ENCODE data around the gene MXRA8.
A peak's percentile ranks its signal among the peaks of the same experiment; 100 is the strongest.

MXRA8 gene

GRCh38 chr1:1333551-1334241 lies 24.7 kb downstream of the MXRA8 start:
- DNase-seq: no peak

- no peak for DNase-seq
Observed at GRCh38 chr1:1332774-1333480, 25.4 kb downstream of the MXRA8 start.

- DNase-seq: no peak
Observed at GRCh38 chr1:1332031-1332755, 26.2 kb downstream of the MXRA8 start.

- DNase-seq: no peak
Observed at GRCh38 chr1:1331068-1331965, 27.0 kb downstream of the MXRA8 start, which contains the start of gene TAS1R3. TSS of gene TAS1R3 (plus strand) at chr1:1331280. CDS start at chr1:1331346, 66 bp downstream.

- DNase-seq: no peak
Observed at GRCh38 chr1:1330366-1331067, 27.8 kb downstream of the MXRA8 start.

GRCh38 chr1:1329304-1330210 lies 28.8 kb downstream of the MXRA8 start:
- no peak for DNase-seq

GRCh38 chr1:1328254-1328653 lies 30.1 kb downstream of the MXRA8 start:
- no peak for DNase-seq

GRCh38 chr1:1327291-1327690 lies 31.1 kb downstream of the MXRA8 start:
- DNase-seq: no peak

- no peak for DNase-seq
Observed at GRCh38 chr1:1326075-1326605, 32.2 kb downstream of the MXRA8 start.

- DNase-seq: no peak
Observed at GRCh38 chr1:1325288-1326074, 32.9 kb downstream of the MXRA8 start.

GRCh38 chr1:1324524-1325287 lies 33.6 kb downstream of the MXRA8 start, which contains the start of the genes CPTP and INTS11:
TSS of gene CPTP (plus strand) at chr1:1324802. CDS start at chr1:1326911, 2,109 bp downstream.
TSS of gene INTS11 (minus strand) at chr1:1324660. CDS start at chr1:1324608, 52 bp downstream.
- DNase-seq: peak; percentile 67

GRCh38 chr1:1324084-1324523 lies 34.3 kb downstream of the MXRA8 start:
- no peak for DNase-seq

GRCh38 chr1:1322952-1323351 lies 35.4 kb downstream of the MXRA8 start:
- no peak for DNase-seq

- no peak for DNase-seq
Observed at GRCh38 chr1:1322418-1322817, 35.9 kb downstream of the MXRA8 start.

GRCh38 chr1:1321477-1321876 lies 36.9 kb downstream of the MXRA8 start:
- DNase-seq: no peak

- DNase-seq: no peak
Observed at GRCh38 chr1:1320666-1321448, 37.5 kb downstream of the MXRA8 start.

- DNase-seq: no peak
Observed at GRCh38 chr1:1319646-1319941, 38.8 kb downstream of the MXRA8 start.

Data from GF-D8 (cell line).